NT2/D1 (cell line): Measurements from ENCODE around the gene COL18A1.

Source experiments
- DNase-seq: peaks from one replicate; pipeline ENCODE4 v3.0.0-alpha.2; 2011; ENCODE audit warnings: low read depth, low spot score
- H3K27me3 ChIP-seq: 2 replicates; pipeline ENCODE4 v1.6.0; 2011; ENCODE audit warnings: mild to moderate bottlenecking; ENCODE audit not compliant: insufficient read length, insufficient read depth
- H3K36me3 ChIP-seq: 2 replicates; pipeline ENCODE4 v1.6.1; 2011; ENCODE audit warnings: mild to moderate bottlenecking, low read length, mixed read lengths; ENCODE audit not compliant: insufficient read depth, insufficient read length
- H3K4me1 ChIP-seq: 2 replicates; pipeline ENCODE4 v1.5.1; 2011; ENCODE audit not compliant: insufficient read depth, insufficient read length
- H3K4me3 ChIP-seq: 2 replicates; pipeline ENCODE4 v1.5.1; 2011; ENCODE audit warnings: low read depth; ENCODE audit not compliant: insufficient read length
- H3K9ac ChIP-seq: 2 replicates; pipeline ENCODE4 v1.6.0; 2011; ENCODE audit warnings: low read depth; ENCODE audit not compliant: insufficient read length
- H3K9me3 ChIP-seq: 2 replicates; pipeline ENCODE4 v1.5.1; 2011; ENCODE audit warnings: mild to moderate bottlenecking, low read length; ENCODE audit not compliant: insufficient read depth
- SUZ12 ChIP-seq: IDR thresholded peaks from 2 replicates; pipeline ENCODE4 v1.6.1; 2011; ENCODE audit not compliant: insufficient read length, insufficient read depth; ENCODE audit errors: extremely low read depth
- YY1 ChIP-seq: IDR thresholded peaks from 2 replicates; pipeline ENCODE4 v1.6.1; 2011; ENCODE audit not compliant: insufficient read length, insufficient read depth
- ZNF274 ChIP-seq: IDR thresholded peaks from 2 replicates; pipeline ENCODE4 v1.6.1; 2011; ENCODE audit warnings: mild to moderate bottlenecking, low read depth, low read length

COL18A1 gene

DNA sequence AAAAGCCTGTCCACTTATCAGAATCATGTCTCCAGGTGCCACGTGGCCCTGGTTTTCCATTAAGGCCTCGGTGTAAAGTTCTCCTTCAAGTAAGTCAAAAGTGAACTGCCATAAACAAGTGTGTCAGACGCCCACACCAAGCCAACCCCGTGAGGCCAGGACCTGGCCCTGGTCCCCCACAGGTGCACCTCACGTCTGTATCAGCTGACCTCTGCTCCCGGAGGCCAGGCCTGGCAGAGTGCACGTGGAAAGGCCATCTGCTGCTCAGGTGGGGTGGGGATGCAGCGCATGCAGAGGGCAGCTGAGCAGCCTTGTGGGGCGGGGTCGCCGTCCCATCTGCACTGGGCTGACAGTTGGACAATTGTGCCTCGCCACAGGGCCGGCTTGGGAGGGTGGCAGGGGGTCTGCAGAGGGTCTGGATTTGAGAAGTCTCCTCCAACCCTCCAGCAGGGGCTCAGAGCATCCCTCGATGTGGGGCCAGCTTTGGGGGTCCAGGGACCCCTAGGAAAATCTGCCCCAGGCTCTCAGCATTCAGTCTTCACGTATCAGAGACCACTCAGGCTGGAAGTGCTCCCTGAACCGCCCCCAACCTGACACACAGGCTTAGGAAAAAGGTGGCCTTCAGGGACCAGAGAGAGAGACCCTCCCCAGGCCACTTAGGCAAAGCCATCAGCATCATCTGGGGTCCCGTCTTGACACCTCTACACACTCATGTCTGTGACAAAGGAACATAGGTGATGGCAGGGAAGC lies 134.3 kb downstream of the COL18A1 start:
- TF ChIP-seq YY1 (no peak), ZNF274 (no peak), SUZ12 (no peak)
- H3K36me3 ChIP-seq = peaks cover 45% of the 10 kb centered on the region
- H3K9ac ChIP-seq = no peak overlapping the region
- peaks cover 7% of the 10 kb centered on the region for H3K27me3 ChIP-seq
- no peaks in the 10 kb centered on the region for H3K9me3 ChIP-seq
- no peak for DNase-seq
- no peak overlapping the region for H3K4me3 ChIP-seq
- peaks cover 26% of the 10 kb centered on the region for H3K4me1 ChIP-seq

GRCh38 chr21:45539796-45540600 lies 135.0 kb downstream of the COL18A1 start:
- DNase-seq = no peak
- no peak for TF ChIP-seq YY1
- TF ChIP-seq ZNF274 = no peak
- no peak for TF ChIP-seq SUZ12
- H3K4me1 ChIP-seq = peaks cover 19% of the 10 kb centered on the region
- peaks cover 38% of the 10 kb centered on the region for H3K36me3 ChIP-seq
- H3K9me3 ChIP-seq = no peaks in the 10 kb centered on the region
- peaks cover 7% of the 10 kb centered on the region for H3K27me3 ChIP-seq
- H3K4me3 ChIP-seq = no peak overlapping the region
- no peak overlapping the region for H3K9ac ChIP-seq

DNA sequence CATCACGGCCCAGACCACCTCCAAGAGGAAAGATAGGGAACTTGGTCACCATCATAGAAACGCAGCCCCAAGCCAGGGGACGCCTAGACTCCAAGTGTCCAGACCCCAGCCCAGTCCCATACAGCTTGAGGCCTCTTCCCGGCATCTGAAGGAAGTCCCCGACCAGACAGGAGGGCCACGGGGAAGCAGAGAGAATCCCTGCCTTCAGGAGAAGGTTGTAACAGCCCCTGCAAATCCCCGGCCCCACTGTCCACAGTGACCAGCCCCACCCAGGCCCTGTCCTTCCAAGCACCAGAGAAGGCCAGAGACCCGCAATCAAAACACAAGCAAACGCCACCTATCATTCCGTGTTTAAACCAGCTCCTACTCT lies 135.6 kb downstream of the COL18A1 start:
- Histone ChIP-seq H3K4me3 (no peak overlapping the region), H3K36me3 (peaks cover 32% of the 10 kb centered on the region), H3K9me3 (no peaks in the 10 kb centered on the region), H3K27me3 (peaks cover 7% of the 10 kb centered on the region), H3K9ac (no peak overlapping the region), H3K4me1 (peaks cover 18% of the 10 kb centered on the region)
- TF ChIP-seq ZNF274 (no peak), SUZ12 (no peak), YY1 (no peak)
- no peak for DNase-seq

- Histone ChIP-seq H3K9ac (peak overlapping the region; percentile 87), H3K27me3 (peaks cover 7% of the 10 kb centered on the region), H3K9me3 (peaks cover under 1% of the 10 kb centered on the region; the same call in 1 of the 2 replicates), H3K4me1 (peaks cover 18% of the 10 kb centered on the region), H3K36me3 (peaks cover 26% of the 10 kb centered on the region), H3K4me3 (peak overlapping the region; percentile 66)
- no peak for DNase-seq
- TF ChIP-seq ZNF274 (no peak), SUZ12 (no peak), YY1 (no peak)
These were observed 136.5 kb downstream of the COL18A1 start for GRCh38 chr21:45541221-45542039.

- Histone ChIP-seq H3K4me3 (peak within 1 kb of the TSS; percentile 66), H3K9ac (peak within 1 kb of the TSS; percentile 87), H3K27me3 (peaks cover 12% of the 10 kb centered on the region), H3K36me3 (peaks cover 19% of the 10 kb centered on the region), H3K9me3 (peaks cover 6% of the 10 kb centered on the region; the same call in 1 of the 2 replicates), H3K4me1 (peaks cover 18% of the 10 kb centered on the region)
- no peak for TF ChIP-seq YY1
- TF ChIP-seq ZNF274 = no peak
- TF ChIP-seq SUZ12 = no peak
- DNase-seq = no peak
These were observed 137.3 kb downstream of the COL18A1 start, which contains the start of gene SLC19A1 for GRCh38 chr21:45542242-45542666. Gene SLC19A1 (minus strand): TSS chr21:45542440. CDS start chr21:45537959, 4,481 bp downstream.

GRCh38 chr21:45542667-45543370 lies 137.9 kb downstream of the COL18A1 start:
- TF ChIP-seq SUZ12 = no peak
- TF ChIP-seq ZNF274 = no peak
- TF ChIP-seq YY1 = no peak
- peaks cover 18% of the 10 kb centered on the region for H3K4me1 ChIP-seq
- H3K4me3 ChIP-seq = peak overlapping the region; percentile 66
- peaks cover 12% of the 10 kb centered on the region for H3K27me3 ChIP-seq
- DNase-seq = no peak
- peak overlapping the region; percentile 77 for H3K9ac ChIP-seq
- H3K9me3 ChIP-seq = peaks cover 6% of the 10 kb centered on the region; the same call in 1 of the 2 replicates
- peaks cover 17% of the 10 kb centered on the region for H3K36me3 ChIP-seq

DNA sequence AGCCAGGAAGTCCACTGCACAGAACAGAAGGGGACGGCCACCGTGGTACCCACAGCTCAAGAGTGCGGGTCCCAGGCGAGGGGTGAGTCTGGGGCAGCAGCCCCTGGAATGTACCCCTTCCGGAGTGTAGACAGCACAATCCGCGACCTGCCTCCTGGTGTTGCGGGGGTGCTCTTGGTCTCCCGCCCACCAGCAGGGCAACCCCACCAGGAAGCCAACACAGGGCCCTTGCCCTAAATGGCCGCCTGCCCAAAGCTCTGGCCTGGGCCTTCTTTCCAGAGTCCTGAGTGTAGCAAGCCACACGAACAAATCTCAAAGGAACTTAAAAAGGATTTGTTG lies 138.4 kb downstream of the COL18A1 start:
- no peak for DNase-seq
- Histone ChIP-seq H3K9ac (peak overlapping the region; percentile 77), H3K36me3 (peaks cover 15% of the 10 kb centered on the region), H3K4me3 (peak overlapping the region; percentile 66), H3K4me1 (peaks cover 18% of the 10 kb centered on the region), H3K9me3 (peaks cover 6% of the 10 kb centered on the region; the same call in 1 of the 2 replicates), H3K27me3 (peaks cover 12% of the 10 kb centered on the region)
- TF ChIP-seq SUZ12 = no peak
- no peak for TF ChIP-seq YY1
